ENCODE measurements around the gene REPIN1. TPM values are rescaled to one million over a fixed set of nuclear protein-coding genes. Genes with fewer than 3 reads are reported as not detected.

REPIN1 gene
- total RNA-seq (2022) (185 and 189 TPM in 2 replicates), Bru-seq, nascent RNA (percentile 84 among the genes with signal in this experiment), BruChase-seq, experiment 1, labeled RNA remaining after a 6-hour chase (percentile 98 among the genes with signal in this experiment), BruChase-seq, experiment 2, labeled RNA remaining after a 2-hour chase (percentile 98 among the genes with signal in this experiment)
- long read RNA-seq, transcript REPIN1-203 (2 exons, 2,969 nt), result major isoform, 32 of 116 reads
- long read RNA-seq, transcript REPIN1-207 (2 exons, 1,064 nt), result minor isoform, 5 of 116 reads
- long read RNA-seq, transcript REPIN1-202 (1 exons, 2,876 nt), result major isoform, 32 of 116 reads
- long read RNA-seq, transcript REPIN1-214 (3 exons, 2,058 nt), result minor isoform, 11 of 116 reads
- long read RNA-seq, partial matches to known transcripts, result 1 of 116 reads
- long read RNA-seq, other reads (novel, unspliced or antisense), result 24 of 116 reads

GRCh38 chr7:150368096-150368883 is at the start of gene REPIN1:
Gene REPIN1 (plus strand): TSS chr7:150368822. CDS start chr7:150369712, 890 bp downstream.
- Mint-ChIP-seq H3K4me3 (ENCODE audit: low read depth, unreplicated experiment) (peak within 1 kb of the TSS; percentile 90), H3K27me3 (ENCODE audit: unreplicated experiment) (no peaks in the 10 kb centered on the region), H3K9me3 (ENCODE audit: low read depth, unreplicated experiment) (no peaks in the 10 kb centered on the region), H3K4me1 (ENCODE audit: low read depth, unreplicated experiment) (peaks cover 29% of the 10 kb centered on the region), H3K36me3 (ENCODE audit: insufficient read depth, unreplicated experiment) (peaks cover 55% of the 10 kb centered on the region), H3K27ac (ENCODE audit: unreplicated experiment) (peak within 1 kb of the TSS; percentile 96)
- peak; percentile 94 for DNase-seq
- no peak for TF ChIP-seq CTCF (IDR thresholded peaks at IDR 0.05; ENCODE audit: unreplicated experiment)
- CTCF ChIA-PET, result interaction anchor here (0.6 to 1.1 kb wide), 2 partner anchors 10 to 23 kb away, joined by 3 read pairs; no protein-coding TSS in a partner anchor
- BruUV-seq (replicated peaks), result TSS peak; percentile 62
- intact Hi-C loops (cut with micrococcal nuclease; ENCODE audit: unreplicated experiment), result no loop called here

- BruUV-seq (replicated peaks), result no TSS peak
- no peaks in the 10 kb centered on the region for H3K27me3 Mint-ChIP-seq (ENCODE audit: unreplicated experiment)
- DNase-seq, result no peak
- no peak overlapping the region for H3K27ac Mint-ChIP-seq (ENCODE audit: unreplicated experiment)
- peaks cover 48% of the 10 kb centered on the region for H3K36me3 Mint-ChIP-seq (ENCODE audit: insufficient read depth, unreplicated experiment)
- H3K9me3 Mint-ChIP-seq (ENCODE audit: low read depth, unreplicated experiment), result no peaks in the 10 kb centered on the region
- CTCF ChIA-PET, result no interaction called here
- peak overlapping the region; percentile 85 for H3K4me3 Mint-ChIP-seq (ENCODE audit: low read depth, unreplicated experiment)
- TF ChIP-seq CTCF (IDR thresholded peaks at IDR 0.05; ENCODE audit: unreplicated experiment), result no peak
- H3K4me1 Mint-ChIP-seq (ENCODE audit: low read depth, unreplicated experiment), result peaks cover 48% of the 10 kb centered on the region
- intact Hi-C loops (cut with micrococcal nuclease; ENCODE audit: unreplicated experiment), result no loop called here
Observed at GRCh38 chr7:150321788-150322113, 46.9 kb upstream of the REPIN1 start.

GRCh38 chr7:150322114-150322832 is 46.3 kb upstream of the REPIN1 start:
- Mint-ChIP-seq H3K27me3 (ENCODE audit: unreplicated experiment) (no peaks in the 10 kb centered on the region), H3K4me1 (ENCODE audit: low read depth, unreplicated experiment) (peaks cover 48% of the 10 kb centered on the region), H3K4me3 (ENCODE audit: low read depth, unreplicated experiment) (peak overlapping the region; percentile 85), H3K36me3 (ENCODE audit: insufficient read depth, unreplicated experiment) (peaks cover 53% of the 10 kb centered on the region), H3K9me3 (ENCODE audit: low read depth, unreplicated experiment) (no peaks in the 10 kb centered on the region), H3K27ac (ENCODE audit: unreplicated experiment) (peak overlapping the region; percentile 98)
- intact Hi-C loops (cut with micrococcal nuclease; ENCODE audit: unreplicated experiment), result no loop called here
- TF ChIP-seq CTCF (IDR thresholded peaks at IDR 0.05; ENCODE audit: unreplicated experiment), result no peak
- CTCF ChIA-PET, result no interaction called here
- no peak for DNase-seq
- TSS peak; percentile 34 for BruUV-seq (replicated peaks)
